ENCODE results near the gene PGM2L1. TPM values are rescaled to one million over a fixed set of nuclear protein-coding genes. Genes with fewer than 3 reads are reported as not detected.
"Not testable (repeated sequence)": the region's sequence is repeated elsewhere in the genome, so short reads cannot be mapped to it uniquely, and the experiment has no call there.

The PGM2L1 gene
- total RNA-seq, 2 experiments from 2014 or later = 6.1 to 6.5 TPM

GRCh38 chr11:74366576-74366975 lies 31.7 kb downstream of the PGM2L1 start:
- Mint-ChIP-seq H3K27ac (no peak overlapping the region), H3K36me3 (ENCODE audit: low read depth) (peaks cover 10% of the 10 kb centered on the region), H3K4me1 (ENCODE audit: low read depth) (no peaks in the 10 kb centered on the region), H3K4me3 (no peak overlapping the region), H3K9me3 (ENCODE audit: insufficient read depth) (no peaks in the 10 kb centered on the region), H3K27me3 (ENCODE audit: low read depth) (no peaks in the 10 kb centered on the region)
- ATAC-seq (no peak), DNase-seq (no peak)
- ChIA-PET CTCF (no interaction called here), POLR2A (no interaction called here)

DNA sequence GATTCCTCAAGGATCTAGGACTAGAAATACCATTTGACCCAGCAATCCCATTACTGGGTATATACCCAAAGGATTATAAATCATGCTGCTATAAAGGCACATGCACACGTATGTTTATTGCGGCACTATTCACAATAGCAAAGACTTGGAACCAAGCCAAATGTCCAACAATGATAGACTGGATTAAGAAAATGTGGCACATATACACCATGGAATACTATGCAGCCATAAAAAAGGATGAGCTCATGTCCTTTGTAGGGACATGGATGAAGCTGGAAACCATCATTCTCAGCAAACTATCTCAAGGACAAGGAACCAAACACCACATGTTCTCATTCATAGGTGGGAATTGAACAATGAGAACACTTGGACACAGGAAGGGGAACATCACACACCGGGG lies 32.4 kb downstream of the PGM2L1 start:
- H3K4me1 Mint-ChIP-seq (ENCODE audit: low read depth); H3K9me3 Mint-ChIP-seq (ENCODE audit: insufficient read depth); H3K4me3 Mint-ChIP-seq; H3K27me3 Mint-ChIP-seq (ENCODE audit: low read depth); ATAC-seq; DNase-seq; POLR2A ChIA-PET; CTCF ChIA-PET; H3K27ac Mint-ChIP-seq: not testable (repeated sequence)
- H3K36me3 Mint-ChIP-seq (ENCODE audit: low read depth) = peaks cover 12% of the 10 kb centered on the region

DNA sequence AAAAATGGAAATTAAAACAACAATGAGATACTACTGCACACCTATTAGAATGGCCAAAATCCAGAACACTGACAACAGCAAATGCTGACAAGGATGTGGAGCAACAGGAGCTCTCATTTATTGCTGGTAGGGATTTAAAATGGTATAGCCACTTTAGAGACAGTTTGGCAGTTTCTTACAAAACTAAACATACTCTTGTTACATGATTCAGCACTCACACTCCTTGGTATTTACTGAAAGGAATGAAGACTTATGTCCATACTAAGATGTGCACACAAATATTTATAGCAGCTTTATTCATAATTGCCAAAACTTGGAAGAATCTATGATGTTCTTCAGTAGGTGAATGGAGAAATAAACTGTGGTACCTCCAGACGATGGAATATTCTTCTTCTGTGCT lies 40.8 kb downstream of the PGM2L1 start:
- ChIA-PET CTCF (interaction anchor here (0.6 to 0.8 kb wide), 2 partner anchors 32 to 92 kb away, joined by 3 read pairs; no protein-coding TSS in a partner anchor), POLR2A (interaction anchor here (0.6 kb wide), 1 partner anchor 230 kb away, joined by 3 read pairs; no protein-coding TSS in a partner anchor)
- Mint-ChIP-seq H3K27me3 (ENCODE audit: low read depth) (no peaks in the 10 kb centered on the region), H3K9me3 (ENCODE audit: insufficient read depth) (no peaks in the 10 kb centered on the region), H3K4me3 (no peak overlapping the region), H3K4me1 (ENCODE audit: low read depth) (peaks cover 7% of the 10 kb centered on the region), H3K36me3 (ENCODE audit: low read depth) (peaks cover 20% of the 10 kb centered on the region), H3K27ac (no peak overlapping the region)
- DNase-seq = no peak
- ATAC-seq = no peak

GRCh38 chr11:74355626-74356025 lies 42.6 kb downstream of the PGM2L1 start:
- ChIA-PET CTCF (interaction anchor here (1.1 kb wide), 1 partner anchor 172 kb away, joined by 3 read pairs; no protein-coding TSS in a partner anchor), POLR2A (no interaction called here)
- Mint-ChIP-seq H3K27me3 (ENCODE audit: low read depth) (no peaks in the 10 kb centered on the region), H3K4me1 (ENCODE audit: low read depth) (peaks cover 7% of the 10 kb centered on the region), H3K36me3 (ENCODE audit: low read depth) (peaks cover 12% of the 10 kb centered on the region), H3K4me3 (no peak overlapping the region), H3K27ac (no peak overlapping the region), H3K9me3 (ENCODE audit: insufficient read depth) (no peaks in the 10 kb centered on the region)
- no peak for DNase-seq
- ATAC-seq = no peak

DNA sequence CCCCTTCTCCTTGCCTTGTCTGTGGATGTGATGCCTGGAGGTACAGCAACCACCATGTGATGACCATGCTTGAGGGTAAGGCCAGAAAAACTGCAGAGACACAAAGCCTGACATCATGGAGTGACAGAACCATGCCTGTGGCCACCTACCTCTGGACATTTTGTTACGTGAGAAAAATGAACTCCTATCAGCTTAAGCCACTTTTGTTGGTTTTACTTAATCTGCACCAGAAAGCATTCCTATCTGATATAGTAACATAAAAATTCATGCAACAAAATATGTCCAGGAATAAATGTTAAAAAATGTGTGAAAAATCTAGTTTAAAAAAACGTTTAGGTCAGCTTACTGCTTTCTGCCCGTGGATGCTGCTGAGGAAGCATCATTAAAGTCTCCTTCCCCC lies 44.2 kb downstream of the PGM2L1 start:
- ChIA-PET CTCF (interaction anchor here (1.0 kb wide), 1 partner anchor 99 kb away, joined by 3 read pairs; no protein-coding TSS in a partner anchor), POLR2A (no interaction called here)
- no peak overlapping the region for H3K27ac Mint-ChIP-seq

GRCh38 chr11:74347381-74347780 lies 50.9 kb downstream of the PGM2L1 start:
- no peak overlapping the region for H3K4me3 Mint-ChIP-seq
- H3K9me3 Mint-ChIP-seq (ENCODE audit: insufficient read depth) = no peaks in the 10 kb centered on the region
- POLR2A ChIA-PET = no interaction called here
- no peaks in the 10 kb centered on the region for H3K27me3 Mint-ChIP-seq (ENCODE audit: low read depth)
- H3K4me1 Mint-ChIP-seq (ENCODE audit: low read depth) = peaks cover 4% of the 10 kb centered on the region
- H3K36me3 Mint-ChIP-seq (ENCODE audit: low read depth) = peaks cover 2% of the 10 kb centered on the region
- H3K27ac Mint-ChIP-seq = no peak overlapping the region
- DNase-seq (no peak), ATAC-seq (no peak)
- CTCF ChIA-PET = interaction anchor here (0.8 kb wide), 1 partner anchor 60 kb away, joined by 3 read pairs; no protein-coding TSS in a partner anchor

More for the DNA sequence above, 44.2 kb downstream of the PGM2L1 start:
- no peaks in the 10 kb centered on the region for H3K27me3 Mint-ChIP-seq (ENCODE audit: low read depth)
- H3K4me1 Mint-ChIP-seq (ENCODE audit: low read depth) = peaks cover 10% of the 10 kb centered on the region
- no peaks in the 10 kb centered on the region for H3K9me3 Mint-ChIP-seq (ENCODE audit: insufficient read depth)
- DNase-seq (no peak), ATAC-seq (no peak)
- peaks cover 6% of the 10 kb centered on the region for H3K36me3 Mint-ChIP-seq (ENCODE audit: low read depth)
- H3K4me3 Mint-ChIP-seq = no peak overlapping the region

DNA sequence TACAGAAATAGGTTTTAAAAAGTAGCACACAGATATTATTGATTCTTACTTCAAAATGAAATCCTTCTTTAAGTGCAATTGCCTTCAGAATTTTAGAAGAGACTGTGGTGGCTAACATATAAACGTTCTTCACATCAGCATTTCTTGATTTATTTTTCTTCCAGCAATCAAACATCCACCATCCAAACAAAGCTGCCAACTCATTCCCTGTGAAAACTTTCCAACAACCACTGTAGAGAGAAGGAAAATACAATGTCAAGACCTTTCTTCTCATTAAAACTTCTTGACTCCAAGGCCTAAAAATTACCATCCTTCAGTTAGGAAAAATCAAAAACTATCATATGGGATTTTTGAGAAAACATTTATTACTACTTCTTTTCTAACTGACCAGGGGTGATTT lies 52.8 kb downstream of the PGM2L1 start:
- CTCF ChIA-PET = no interaction called here
- peaks cover 7% of the 10 kb centered on the region for H3K36me3 Mint-ChIP-seq (ENCODE audit: low read depth)
- no peaks in the 10 kb centered on the region for H3K27me3 Mint-ChIP-seq (ENCODE audit: low read depth)

DNA sequence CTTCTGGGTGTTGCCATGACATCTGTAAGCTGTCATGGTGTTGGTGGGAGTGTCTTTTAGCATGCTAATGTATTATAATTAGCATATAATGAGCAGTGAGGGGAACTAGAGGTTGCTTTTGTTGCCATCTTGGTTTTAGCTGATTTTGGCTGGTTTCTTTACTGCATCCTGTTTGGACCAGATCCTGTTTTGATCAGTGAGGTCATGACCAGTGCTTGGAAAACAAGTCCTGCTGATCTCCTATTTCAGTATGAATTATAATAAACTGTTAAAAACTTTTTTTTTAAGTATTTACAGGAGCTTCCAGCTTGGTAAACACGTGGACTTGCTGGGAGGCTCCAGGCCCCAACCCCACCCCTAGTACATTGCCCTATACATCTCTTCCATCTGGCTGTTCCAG lies 56.3 kb downstream of the PGM2L1 start:
- CTCF ChIA-PET = interaction anchor here (0.6 to 1.9 kb wide), 2 partner anchors 17 to 86 kb away, joined by 3 to 5 read pairs; no protein-coding TSS in a partner anchor
- Mint-ChIP-seq H3K4me1 (ENCODE audit: low read depth) (peaks cover 3% of the 10 kb centered on the region), H3K9me3 (ENCODE audit: insufficient read depth) (no peaks in the 10 kb centered on the region), H3K27me3 (ENCODE audit: low read depth) (no peaks in the 10 kb centered on the region), H3K36me3 (ENCODE audit: low read depth) (peaks cover 7% of the 10 kb centered on the region), H3K4me3 (no peak overlapping the region), H3K27ac (no peak overlapping the region)
- no peak for ATAC-seq
- POLR2A ChIA-PET = no interaction called here
- no peak for DNase-seq

More for the DNA sequence above, 52.8 kb downstream of the PGM2L1 start:
- no peak overlapping the region for H3K27ac Mint-ChIP-seq
- peaks cover 6% of the 10 kb centered on the region for H3K4me1 Mint-ChIP-seq (ENCODE audit: low read depth)
- no peak overlapping the region for H3K4me3 Mint-ChIP-seq
- DNase-seq (no peak), ATAC-seq (no peak)
- POLR2A ChIA-PET = no interaction called here
- H3K9me3 Mint-ChIP-seq (ENCODE audit: insufficient read depth) = no peaks in the 10 kb centered on the region

GRCh38 chr11:74339619-74340018 lies 58.6 kb downstream of the PGM2L1 start:
- no peaks in the 10 kb centered on the region for H3K9me3 Mint-ChIP-seq (ENCODE audit: insufficient read depth)
- no peaks in the 10 kb centered on the region for H3K27me3 Mint-ChIP-seq (ENCODE audit: low read depth)
- no peak for ATAC-seq
- no peak overlapping the region for H3K4me3 Mint-ChIP-seq
- ChIA-PET POLR2A (no interaction called here), CTCF (no interaction called here)
- no peak overlapping the region for H3K27ac Mint-ChIP-seq
- H3K4me1 Mint-ChIP-seq (ENCODE audit: low read depth) = peaks cover 3% of the 10 kb centered on the region
- no peak for DNase-seq
- peaks cover 7% of the 10 kb centered on the region for H3K36me3 Mint-ChIP-seq (ENCODE audit: low read depth)

DNA sequence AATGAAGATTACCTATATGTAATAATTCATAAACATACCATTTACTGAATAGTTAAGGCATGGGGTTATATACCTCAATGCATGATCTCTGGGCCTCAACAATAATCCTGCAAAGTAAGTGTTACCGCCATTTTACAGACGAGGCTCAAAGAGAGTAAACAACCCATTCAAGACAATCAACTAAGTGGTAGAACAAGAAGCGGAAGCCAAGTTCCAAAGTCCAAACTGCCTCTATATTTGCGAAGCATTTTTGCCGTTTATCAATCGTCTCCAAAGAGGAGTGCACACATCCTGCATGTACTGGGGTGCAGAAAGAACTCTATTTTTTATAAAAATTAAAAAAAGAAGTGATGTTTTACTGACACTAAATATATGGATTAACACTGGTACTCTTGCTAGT lies 59.3 kb downstream of the PGM2L1 start:
- H3K27me3 Mint-ChIP-seq (ENCODE audit: low read depth) = no peaks in the 10 kb centered on the region
- CTCF ChIA-PET = interaction anchor here (1.0 kb wide), 1 partner anchor 17 kb away, joined by 3 read pairs; no protein-coding TSS in a partner anchor
- H3K4me3 Mint-ChIP-seq = no peak overlapping the region
- POLR2A ChIA-PET = no interaction called here
- no peaks in the 10 kb centered on the region for H3K9me3 Mint-ChIP-seq (ENCODE audit: insufficient read depth)
- H3K36me3 Mint-ChIP-seq (ENCODE audit: low read depth) = peaks cover 7% of the 10 kb centered on the region
- DNase-seq (no peak), ATAC-seq (no peak)
- peaks cover 3% of the 10 kb centered on the region for H3K4me1 Mint-ChIP-seq (ENCODE audit: low read depth)
- H3K27ac Mint-ChIP-seq = no peak overlapping the region

DNA sequence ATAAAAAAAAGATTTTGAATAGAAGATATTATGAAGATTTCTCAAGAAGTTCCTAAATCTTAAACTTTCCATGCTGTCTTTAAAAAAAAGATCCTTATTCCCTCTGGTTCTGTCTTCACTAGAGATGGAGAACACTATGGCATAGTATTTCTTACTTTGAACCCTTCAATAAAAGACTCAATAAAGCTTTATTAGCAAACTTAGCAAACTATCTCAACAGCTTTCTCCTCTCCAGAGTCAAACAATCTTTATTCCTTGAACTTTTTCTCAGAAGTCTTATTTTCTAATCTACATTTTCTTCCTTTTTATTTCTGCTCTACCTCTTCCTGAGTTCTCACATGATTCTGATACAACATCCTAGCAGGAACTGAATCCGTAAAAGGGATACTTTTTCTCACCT lies 65.0 kb downstream of the PGM2L1 start:
- ChIA-PET POLR2A (no interaction called here), CTCF (interaction anchor here (1.3 to 1.5 kb wide), 2 partner anchors 12 to 77 kb away, joined by 5 to 6 read pairs; no protein-coding TSS in a partner anchor)
- no peak overlapping the region for H3K27ac Mint-ChIP-seq
- H3K4me1 Mint-ChIP-seq (ENCODE audit: low read depth) = no peaks in the 10 kb centered on the region
- H3K4me3 Mint-ChIP-seq = no peak overlapping the region
- no peaks in the 10 kb centered on the region for H3K9me3 Mint-ChIP-seq (ENCODE audit: insufficient read depth)
- H3K36me3 Mint-ChIP-seq (ENCODE audit: low read depth) = no peaks in the 10 kb centered on the region
- DNase-seq (no peak), ATAC-seq (no peak)
- H3K27me3 Mint-ChIP-seq (ENCODE audit: low read depth) = no peaks in the 10 kb centered on the region

DNA sequence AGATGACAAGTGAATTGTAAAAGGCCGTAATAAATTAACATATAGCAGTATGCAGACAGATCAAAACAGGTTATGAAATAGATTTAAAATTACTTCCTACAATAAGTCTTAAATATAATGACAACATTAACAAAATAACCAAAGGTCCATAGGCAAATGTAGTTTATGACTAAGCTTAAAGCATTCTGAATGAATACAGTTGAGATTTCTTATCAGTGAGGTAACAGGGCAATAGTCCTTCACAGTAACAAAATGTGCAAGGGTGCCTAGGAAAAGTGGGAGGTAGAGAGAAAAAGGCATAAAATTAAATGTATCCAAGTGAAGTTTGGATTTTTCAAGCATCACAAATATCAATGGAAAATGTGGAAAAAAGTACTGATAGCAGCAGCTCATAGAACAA lies 65.9 kb downstream of the PGM2L1 start:
- H3K4me1 Mint-ChIP-seq (ENCODE audit: low read depth) = no peaks in the 10 kb centered on the region

DNA sequence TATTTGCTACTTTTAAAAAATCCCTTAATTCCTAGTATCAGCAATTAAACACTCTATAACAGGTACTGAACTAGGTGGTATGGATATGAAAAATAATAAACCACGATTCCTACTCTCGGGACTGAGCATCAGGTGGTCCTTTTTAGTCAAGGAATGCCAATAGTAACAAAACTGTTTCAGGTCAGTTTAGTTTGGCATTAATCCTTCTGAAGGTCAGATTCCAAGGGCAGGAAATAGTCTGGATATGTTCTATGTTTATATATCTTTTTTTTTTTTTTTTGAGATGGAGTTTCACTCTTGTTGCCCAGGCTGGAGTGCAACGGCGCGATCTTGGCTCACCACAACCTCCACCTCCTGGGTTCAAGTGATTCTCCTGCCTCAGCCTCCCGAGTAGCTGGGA lies 67.2 kb downstream of the PGM2L1 start:
- DNase-seq; H3K9me3 Mint-ChIP-seq (ENCODE audit: insufficient read depth); CTCF ChIA-PET; H3K4me1 Mint-ChIP-seq (ENCODE audit: low read depth); H3K36me3 Mint-ChIP-seq (ENCODE audit: low read depth); H3K4me3 Mint-ChIP-seq; H3K27me3 Mint-ChIP-seq (ENCODE audit: low read depth); H3K27ac Mint-ChIP-seq; ATAC-seq; POLR2A ChIA-PET: not testable (repeated sequence)

More for the DNA sequence above, 65.9 kb downstream of the PGM2L1 start:
- Mint-ChIP-seq H3K27me3 (ENCODE audit: low read depth) (no peaks in the 10 kb centered on the region), H3K27ac (no peak overlapping the region), H3K9me3 (ENCODE audit: insufficient read depth) (no peaks in the 10 kb centered on the region), H3K36me3 (ENCODE audit: low read depth) (no peaks in the 10 kb centered on the region), H3K4me3 (no peak overlapping the region)
- ChIA-PET CTCF (interaction anchor here (1.3 to 1.5 kb wide), 2 partner anchors 11 to 76 kb away, joined by 5 to 6 read pairs; no protein-coding TSS in a partner anchor), POLR2A (no interaction called here)
- ATAC-seq (no peak), DNase-seq (no peak)
